Kidney (tissue), 14 donors: ENCODE results near the gene APBB2. TPM values are rescaled to one million over a fixed set of nuclear protein-coding genes. Genes with fewer than 3 reads are reported as not detected.
A peak's percentile ranks its signal among the peaks of the same experiment; 100 is the strongest.

Experiments used
- DNase-seq, 5 donors: peaks; one replicate each; pipeline ENCODE4 v3.0.0-alpha.2; 2013 to 2020
- FAIRE-seq: peaks from 2 replicates; lab custom pipeline; 2012; peaks lifted over from hg19 to GRCh38; lab: Jason Lieb, UNC
- H3K27ac ChIP-seq, 2 donors: one replicate each; pipeline ENCODE4 v1.7.0; 2013; ENCODE audit warnings: low read depth in 2 of 2, low read length in 2 of 2, inconsistent platforms in 1 of 2
- H3K27me3 ChIP-seq: one replicate; pipeline ENCODE4 v1.7.1; 2013; ENCODE audit warnings: low read length, inconsistent platforms; ENCODE audit not compliant: control insufficient read depth, insufficient read depth
- H3K36me3 ChIP-seq, 3 donors: one replicate each; pipeline versions ENCODE4 v1.7.0 to v1.7.1; 2013; ENCODE audit warnings: low read length in 3 of 3, control low read depth in 1 of 3, inconsistent platforms in 1 of 3; ENCODE audit not compliant: insufficient read depth in 3 of 3, control insufficient read depth in 2 of 3
- H3K4me1 ChIP-seq, 3 donors: one replicate each; pipeline versions ENCODE4 v1.7.0 to v1.7.1; 2013; ENCODE audit warnings: low read length in 3 of 3, inconsistent platforms in 1 of 3, low read depth in 1 of 3; ENCODE audit not compliant: control insufficient read depth in 2 of 3, insufficient read depth in 2 of 3
- H3K4me3 ChIP-seq, 3 donors: one replicate each; pipeline versions ENCODE4 v1.7.0 to v1.8.1; 2013; ENCODE audit warnings: low read length in 3 of 3, control low read depth in 1 of 3, inconsistent platforms in 1 of 3
- H3K9ac ChIP-seq, 3 donors: one replicate each; pipeline versions ENCODE4 v1.7.0 to v1.7.1; 2013; ENCODE audit warnings: low read length in 3 of 3, control low read depth in 1 of 3, inconsistent platforms in 1 of 3
- H3K9me3 ChIP-seq, 3 donors: one replicate each; pipeline versions ENCODE4 v1.7.0 to v1.7.1; 2013; ENCODE audit warnings: low read length in 3 of 3, control low read depth in 1 of 3, inconsistent platforms in 1 of 3; ENCODE audit not compliant: control insufficient read depth in 2 of 3, insufficient read depth in 1 of 3
- CTCF ChIP-seq: IDR thresholded peaks from 3 replicates; pipeline ENCODE4 v1.5.1; 2012; ENCODE audit warnings: mild to moderate bottlenecking, moderate library complexity, borderline replicate concordance; ENCODE audit not compliant: insufficient read depth; ENCODE audit errors: extremely low read depth
- intact Hi-C: fragments of 100-400 bp; cut with DNase I; formaldehyde crosslinking; loops from one replicate; pipeline ENCODE4 v1.11.1; 2022
- polyA plus RNA-seq: library from polyadenylated mRNA; stranded (reverse); fragments of 350-450 nt; fragmentation: Illumina TruSeq; extraction: RNeasy Lipid Tissue Mini Kit (QIAGEN cat#74804); gene quantifications from one replicate; pipeline ENCODE4 v1.2.3, GENCODE V29; 2014; ENCODE audit warnings: low read depth, low replicate concordance; ENCODE audit not compliant: insufficient read depth
- total RNA-seq: library from RNA; stranded (reverse); fragmentation: NEBNext Ultra II Directional; extraction: Animal tissue kit (Norgen Biotek cat#: 25700); gene quantifications from one replicate; pipeline ENCODE4 v1.2.1, GENCODE V29; 2021
- donor health status: control.
- donor health status: control.
- donor health status: control.
- donor health status: control.
- donor health status: control.
- donor health status: DM: yes; HTN: yes; CAD: no.
- donor health status: Normal renal cell carcinoma (clear cell type).

The APBB2 gene
- total and polyA plus RNA-seq, 2 donors from 2014 or later: 13.4 to 65.6 TPM

GRCh38 chr4:41029098-41029497 is 185.2 kb downstream of the APBB2 start:
- intact Hi-C loops: no loop called here
- Histone ChIP-seq H3K4me1 (peaks cover 0 to 6% (median 0%) of the 10 kb centered on the region in 3 donors), H3K4me3 (no peak overlapping the region), H3K9me3 (peaks cover 4 to 12% (median 5%) of the 10 kb centered on the region in 3 donors), H3K9ac (no peak overlapping the region), H3K27ac (peak overlapping the region in 1 of 2 donors; percentile 38), H3K36me3 (no peaks in the 10 kb centered on the region), H3K27me3 (no peaks in the 10 kb centered on the region)
- no peak for TF ChIP-seq CTCF
- no peak for FAIRE-seq
- DNase-seq: no peak

- intact Hi-C loops: no loop called here
- Histone ChIP-seq H3K27ac (no peak overlapping the region), H3K4me1 (peaks cover 0 to 6% (median 0%) of the 10 kb centered on the region in 3 donors), H3K9ac (no peak overlapping the region), H3K9me3 (peaks cover 4 to 12% (median 5%) of the 10 kb centered on the region in 3 donors), H3K27me3 (no peaks in the 10 kb centered on the region), H3K4me3 (no peak overlapping the region), H3K36me3 (no peaks in the 10 kb centered on the region)
- TF ChIP-seq CTCF: no peak
- DNase-seq (peak in 3 of 5 donors; percentile 10 to 65 (median 62)), FAIRE-seq (no peak)
Measured at GRCh38 chr4:41028392-41029076, 185.8 kb downstream of the APBB2 start.

GRCh38 chr4:41026971-41027370 is 187.4 kb downstream of the APBB2 start:
- Histone ChIP-seq H3K27ac (no peak overlapping the region), H3K9ac (no peak overlapping the region), H3K9me3 (peaks cover 4 to 12% (median 5%) of the 10 kb centered on the region in 3 donors), H3K36me3 (no peaks in the 10 kb centered on the region), H3K4me3 (no peak overlapping the region), H3K4me1 (peaks cover 0 to 6% (median 0%) of the 10 kb centered on the region in 3 donors), H3K27me3 (no peaks in the 10 kb centered on the region)
- TF ChIP-seq CTCF: no peak
- DNase-seq: no peak
- intact Hi-C loops: no loop called here
- no peak for FAIRE-seq
